Sigmoid colon (tissue), 4 donors: ENCODE results near the gene FAM227B.

Source experiments
- CTCF ChIP-seq, 4 experiments: fragments of 450-650 bp in 3 of 4; fragments of 200-600 bp in 1 of 4; IDR thresholded peaks; one replicate each; pipeline ENCODE4 v1.5.1; 2016 to 2019; ENCODE audit warnings: antibody characterized with exemption in 4 of 4, mild to moderate bottlenecking in 3 of 4, moderate library complexity in 2 of 4
- EP300 ChIP-seq, 4 donors: sonication (generic); formaldehyde crosslinking; IDR thresholded peaks; one replicate each; pipeline ENCODE4 v1.6.1; 2017; ENCODE audit warnings: antibody characterized with exemption in 4 of 4
- POLR2A ChIP-seq, 2 donors: fragments of 450-650 bp; IDR thresholded peaks; one replicate each; pipeline ENCODE4 v1.6.1; 2016; ENCODE audit warnings: antibody characterized with exemption in 2 of 2, mild to moderate bottlenecking in 2 of 2, moderate library complexity in 2 of 2

- no peak for TF ChIP-seq CTCF (IDR thresholded peaks at IDR 0.05)
- TF ChIP-seq EP300 (IDR thresholded peaks at IDR 0.05) = no peak
- no peak for TF ChIP-seq POLR2A (IDR thresholded peaks at IDR 0.05)
Observed at GRCh38 chr15:49466119-49466518, 154.5 kb downstream of the FAM227B start.
